HS-27A (cell line): Measurements from ENCODE around the gene PAOX.
"Not testable (repeated sequence)": the region's sequence is repeated elsewhere in the genome, so short reads cannot be mapped to it uniquely, and the experiment has no call there.

Experiments used
- DNase-seq: peaks from one replicate; pipeline ENCODE4 v3.0.0-alpha.2; 2012; ENCODE audit warnings: low read depth, missing footprints

PAOX gene

GRCh38 chr10:133405844-133406527, 26.9 kb downstream of the PAOX start:
- no peak for DNase-seq

- DNase-seq = no peak
Observed at GRCh38 chr10:133411523-133412380, 32.7 kb downstream of the PAOX start.

DNA sequence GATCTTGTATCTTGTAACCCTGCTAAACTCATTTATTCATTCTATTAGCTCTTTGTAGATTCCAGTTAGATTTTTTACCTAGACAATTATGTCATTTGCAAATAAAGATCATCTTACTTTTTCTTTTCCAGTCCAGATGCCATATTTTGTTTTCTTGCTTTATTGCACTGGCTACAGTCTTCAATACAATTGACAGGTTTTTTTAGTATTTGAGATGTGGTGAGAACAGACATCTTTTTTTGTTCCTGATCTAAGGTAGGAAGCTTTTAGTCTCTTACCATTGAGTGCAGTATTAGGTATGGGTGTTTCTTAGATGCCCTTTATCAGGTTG, 33.3 kb downstream of the PAOX start:
- DNase-seq = no peak

DNA sequence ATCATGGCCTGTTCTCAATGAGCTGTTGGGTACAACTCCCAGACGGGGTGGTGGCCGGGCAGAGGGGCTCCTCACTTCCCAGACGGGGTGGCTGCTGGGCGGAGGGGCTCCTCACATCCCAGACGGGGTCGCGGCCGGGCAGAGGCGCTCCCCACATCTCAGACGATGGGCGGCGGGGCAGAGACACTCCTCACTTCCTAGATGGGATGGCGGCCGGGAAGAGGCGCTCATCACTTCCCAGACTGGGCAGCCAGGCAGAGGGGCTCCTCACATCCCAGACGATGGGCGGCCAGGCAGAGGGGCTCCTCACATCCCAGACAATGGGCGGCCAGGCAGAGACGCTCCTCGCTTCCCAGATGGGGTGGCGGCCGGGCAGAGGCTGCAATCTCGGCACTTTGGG, 35.3 kb downstream of the PAOX start:
- not testable (repeated sequence) for DNase-seq

GRCh38 chr10:133415752-133416151, 36.7 kb downstream of the PAOX start:
- no peak for DNase-seq

DNA sequence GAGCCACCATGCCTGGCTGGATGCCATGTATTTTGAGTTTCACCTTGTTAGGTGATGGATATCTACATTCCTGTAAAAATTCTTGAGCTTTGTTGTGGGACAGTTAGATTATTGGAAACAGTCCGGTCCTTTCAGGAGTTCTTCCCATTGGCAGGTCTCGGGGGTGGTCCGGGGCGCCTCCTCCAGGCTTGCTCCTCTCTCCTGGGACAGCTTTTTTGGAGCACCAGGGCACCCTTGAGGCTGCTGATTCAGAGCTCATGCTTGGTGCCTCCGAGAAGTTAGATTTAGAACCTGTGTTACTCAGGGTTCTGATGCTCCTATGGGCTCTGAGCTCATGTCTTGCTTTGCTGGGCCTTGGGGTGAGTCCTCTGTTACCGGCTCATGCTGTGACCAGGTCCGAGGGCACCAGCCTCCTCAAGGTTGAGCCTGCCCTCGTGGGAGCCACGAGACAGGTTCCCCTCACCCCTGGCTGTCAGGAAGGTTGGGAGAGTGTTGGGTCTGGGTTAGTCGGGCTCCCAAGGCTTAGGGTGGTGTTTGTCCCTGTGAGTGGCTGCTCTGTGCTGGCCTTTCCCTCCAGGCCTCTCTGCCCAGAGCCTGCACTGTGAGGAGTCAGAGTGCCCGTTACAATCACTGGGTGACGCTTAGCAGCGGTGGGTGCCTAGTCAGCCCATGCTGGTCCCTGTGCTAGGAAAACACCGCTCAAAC, 39.4 kb downstream of the PAOX start:
- no peak for DNase-seq

DNA sequence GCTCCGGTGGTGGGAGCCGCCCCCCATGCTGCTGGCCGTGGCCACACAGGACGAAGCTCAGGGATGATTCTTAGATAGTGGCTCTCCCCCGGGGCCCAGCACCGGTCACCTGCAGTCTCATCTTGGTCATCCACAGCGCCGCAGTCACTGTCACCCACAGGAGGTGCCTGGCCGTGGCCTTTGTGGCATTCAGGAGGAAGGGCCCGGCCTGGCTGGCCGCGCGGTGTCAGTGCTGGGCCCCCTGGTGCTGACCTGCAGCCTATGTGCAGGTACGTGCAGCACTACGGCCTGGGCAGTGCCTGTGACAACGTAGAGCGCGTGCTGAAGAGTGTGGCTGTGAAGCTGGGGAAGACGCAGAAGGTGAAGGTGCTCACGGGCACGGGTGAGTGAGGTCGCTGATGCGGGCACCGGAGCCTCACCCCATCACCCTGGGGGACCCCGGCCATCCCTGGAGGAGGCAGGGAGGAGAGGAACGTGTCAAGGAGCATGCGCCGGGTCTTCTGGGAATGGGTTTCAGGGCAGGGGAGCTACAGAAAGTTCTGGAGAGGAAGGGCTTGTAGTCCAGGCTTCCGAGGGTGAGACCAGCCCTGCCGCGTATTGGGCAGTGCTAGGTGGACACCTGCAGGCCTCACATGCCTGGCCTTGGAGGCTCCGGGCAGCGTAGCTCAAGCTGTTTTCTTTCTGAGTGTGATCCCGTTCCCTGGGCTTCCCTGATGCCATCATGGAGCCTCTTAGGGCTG, 40.3 kb downstream of the PAOX start:
- DNase-seq = no peak

DNA sequence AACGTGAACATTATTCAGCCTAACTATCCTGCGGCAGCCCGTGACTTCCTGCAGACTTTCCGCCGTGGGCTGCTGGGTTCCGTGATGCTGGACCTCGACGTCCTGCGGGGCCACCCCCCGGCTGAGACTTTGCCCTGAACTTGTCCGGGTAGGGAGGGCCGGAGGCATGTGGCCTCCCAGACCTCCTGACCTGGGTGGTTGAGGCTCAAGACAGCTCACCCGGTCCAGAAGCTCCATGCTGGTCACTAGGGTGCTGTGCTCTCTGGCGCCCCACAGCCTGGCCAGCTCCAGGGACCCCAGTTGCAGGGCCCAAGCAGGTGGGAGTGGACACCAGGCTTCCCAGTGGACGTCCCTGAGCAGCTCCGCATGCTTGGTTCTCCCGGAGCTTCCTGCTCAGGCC, 41.0 kb downstream of the PAOX start:
- DNase-seq = no peak

GRCh38 chr10:133420579-133420978, 41.5 kb downstream of the PAOX start:
- DNase-seq = no peak

DNA sequence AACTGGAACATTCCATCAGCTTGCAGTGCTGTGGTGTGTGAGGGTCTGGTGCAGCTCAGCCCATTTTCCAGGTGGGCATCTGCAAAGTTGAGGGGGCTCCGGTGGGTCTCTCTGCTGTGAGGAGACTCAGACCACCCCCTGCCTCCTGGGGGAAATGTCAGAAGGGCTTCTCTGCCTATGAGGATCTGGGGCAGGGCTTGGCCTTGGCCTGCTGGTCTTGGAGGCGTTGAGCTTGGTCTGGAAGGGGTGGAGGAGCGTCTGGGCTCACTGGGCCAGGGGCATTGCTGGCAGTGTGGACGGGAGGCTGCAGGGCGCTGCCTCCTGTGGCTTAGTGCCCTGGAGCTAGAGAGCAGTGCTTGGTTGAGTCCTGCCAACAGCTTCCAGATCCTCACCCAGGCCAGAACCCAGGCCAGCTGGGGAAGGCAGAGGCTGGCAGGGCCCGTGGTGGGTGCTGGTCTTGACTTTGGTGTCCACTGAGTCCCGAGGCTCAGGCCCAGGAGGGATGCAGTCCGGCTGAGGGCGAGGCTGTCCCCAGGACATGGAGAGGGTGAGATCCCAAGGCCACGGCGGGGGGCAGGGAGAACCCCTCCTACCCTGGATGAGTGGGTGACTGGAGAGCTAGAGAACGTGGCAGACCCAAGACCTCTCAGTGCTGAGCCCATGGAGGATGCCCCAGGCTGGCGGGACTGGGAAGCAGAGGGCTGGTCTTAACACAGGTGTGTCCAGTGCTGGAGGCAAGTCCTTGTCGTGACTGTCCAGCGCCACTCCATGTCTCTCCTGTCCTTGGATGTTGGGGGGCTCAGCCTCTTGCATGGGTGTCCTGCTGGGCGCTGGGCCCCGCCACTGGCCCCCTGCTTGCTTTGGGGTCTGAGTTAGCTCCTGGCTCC, 42.5 kb downstream of the PAOX start:
- no peak for DNase-seq

DNA sequence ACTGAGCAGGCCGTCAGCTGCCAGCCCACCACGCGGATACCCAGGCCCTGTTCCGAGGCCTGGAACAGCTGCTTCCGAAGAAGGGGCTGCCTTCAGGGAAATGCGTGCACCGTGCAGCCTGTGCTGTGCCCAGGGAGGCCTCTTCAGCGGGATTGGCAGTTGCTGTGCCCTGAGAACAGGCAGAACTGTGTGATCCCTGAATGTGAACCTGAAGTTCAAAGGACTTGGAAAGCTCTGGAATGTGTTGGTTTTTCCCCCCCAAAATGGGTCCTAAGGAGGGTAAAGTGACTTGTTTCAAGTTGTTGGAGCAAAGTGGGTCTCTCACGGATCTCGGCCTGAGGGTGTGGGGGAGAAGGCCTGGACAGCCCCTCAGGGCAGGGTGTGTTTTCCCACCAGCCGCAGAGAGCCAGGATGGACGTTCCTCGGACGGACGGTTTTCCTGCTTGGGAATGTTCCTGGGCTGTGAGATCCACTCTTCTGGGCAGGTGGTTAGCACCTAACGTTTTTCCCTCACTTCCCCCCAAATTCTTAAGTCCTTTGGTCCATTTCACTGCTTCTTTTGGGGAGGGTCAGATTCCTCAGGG, 43.3 kb downstream of the PAOX start:
- DNase-seq = no peak

- no peak for DNase-seq
Observed at GRCh38 chr10:133422807-133423771, 44.0 kb downstream of the PAOX start.

- not testable (repeated sequence) for DNase-seq
Observed at GRCh38 chr10:133424102-133424501, 45.0 kb downstream of the PAOX start.

GRCh38 chr10:133424601-133425000, 45.5 kb downstream of the PAOX start, which contains the start of gene SPRN:
Gene SPRN, minus strand, starts transcription at chr10:133424625. Its CDS starts 944 bp downstream, at chr10:133423681.
- DNase-seq = not testable (repeated sequence)

DNA sequence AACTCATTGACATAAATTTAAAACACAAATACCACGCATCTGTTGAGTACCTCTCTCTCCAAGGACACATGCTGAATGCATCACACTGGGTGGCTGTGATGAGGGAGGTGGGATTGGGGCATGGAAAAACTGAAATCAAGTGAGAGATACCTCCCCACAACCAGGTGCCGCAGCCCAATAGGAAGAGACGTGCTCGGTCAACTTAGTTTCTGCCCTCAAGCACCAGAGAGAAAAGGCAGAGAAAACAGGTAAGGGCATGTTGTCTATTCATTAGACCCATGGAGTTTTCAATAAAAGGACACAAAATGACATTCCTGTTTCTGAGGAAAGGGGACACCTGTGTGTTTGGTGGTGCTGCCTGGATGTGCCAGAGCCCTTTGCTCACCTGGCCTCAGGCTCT, 50.5 kb downstream of the PAOX start:
- DNase-seq = not testable (repeated sequence)

- not testable (repeated sequence) for DNase-seq
Observed at GRCh38 chr10:133431888-133432613, 53.0 kb downstream of the PAOX start.

- DNase-seq = not testable (repeated sequence)
Observed at GRCh38 chr10:133432789-133433188, 53.7 kb downstream of the PAOX start.

GRCh38 chr10:133438711-133439273, 59.7 kb downstream of the PAOX start:
- no peak for DNase-seq
